A172 (cell line): Measurements from ENCODE around the gene HEXIM2. TPM values are rescaled to one million over a fixed set of nuclear protein-coding genes. Genes with fewer than 3 reads are reported as not detected.

Experiments used
- DNase-seq: peaks from one replicate; pipeline ENCODE4 v3.0.0-alpha.2; 2015; ENCODE audit warnings: low spot score
- total RNA-seq: library from RNA; depleted of rRNA; stranded (reverse); fragments of >200 nt; shearing (Covaris generic); gene quantifications from 2 replicates; pipeline ENCODE4 v1.2.3, GENCODE V29; 2014

Gene HEXIM2
- total RNA-seq, 1 experiment from 2014 or later = 19.9 TPM

GRCh38 chr17:45143767-45144198 lies 17.9 kb upstream of the HEXIM2 start:
- DNase-seq = no peak

- DNase-seq = no peak
These were observed 17.3 kb upstream of the HEXIM2 start for GRCh38 chr17:45144199-45145034.

GRCh38 chr17:45145035-45145389 lies 16.7 kb upstream of the HEXIM2 start:
- no peak for DNase-seq

GRCh38 chr17:45146166-45146565 lies 15.5 kb upstream of the HEXIM2 start:
- DNase-seq = no peak

- DNase-seq = no peak
These were observed 15.1 kb upstream of the HEXIM2 start for GRCh38 chr17:45146592-45146889.

GRCh38 chr17:45146890-45147580 lies 14.6 kb upstream of the HEXIM2 start:
- peak; percentile 67 for DNase-seq

- peak; percentile 89 for DNase-seq
These were observed 14.0 kb upstream of the HEXIM2 start for GRCh38 chr17:45147581-45148182.

GRCh38 chr17:45148183-45149036 lies 13.3 kb upstream of the HEXIM2 start, which contains the start of gene HEXIM1:
HEXIM1 (plus strand) TSS chr17:45148475; CDS start chr17:45149191, 716 bp downstream.
- DNase-seq = peak; percentile 98

- DNase-seq = peak; percentile 86
These were observed 12.5 kb upstream of the HEXIM2 start for GRCh38 chr17:45149037-45149668.

GRCh38 chr17:45149669-45150664 lies 11.7 kb upstream of the HEXIM2 start:
- peak; percentile 50 for DNase-seq

GRCh38 chr17:45150911-45151809 lies 10.5 kb upstream of the HEXIM2 start:
- no peak for DNase-seq

- no peak for DNase-seq
These were observed 6.6 kb upstream of the HEXIM2 start for GRCh38 chr17:45155029-45155428.

- DNase-seq = no peak
These were observed 6.2 kb upstream of the HEXIM2 start for GRCh38 chr17:45155483-45155882.

- DNase-seq = no peak
These were observed 5.4 kb upstream of the HEXIM2 start for GRCh38 chr17:45156242-45156641.

GRCh38 chr17:45160447-45161287 lies 1.0 kb upstream of the HEXIM2 start:
- peak; percentile 54 for DNase-seq

- DNase-seq = no peak
These were observed 481 bp downstream of the HEXIM2 start for GRCh38 chr17:45162025-45162687.

- DNase-seq = no peak
These were observed 3.1 kb downstream of the HEXIM2 start for GRCh38 chr17:45164734-45165269.
